GM23248 (cell line): ENCODE measurements around the gene AFAP1L1.

Source experiments
- EZH2 ChIP-seq: fragments of 200-600 bp; sonication (generic); IDR thresholded peaks from 2 replicates; pipeline ENCODE4 v1.6.1; 2018; ENCODE audit warnings: antibody characterized with exemption, mild to moderate bottlenecking; ENCODE audit not compliant: insufficient read depth, poor library complexity, severe bottlenecking
- EZH2phosphoT487 ChIP-seq: fragments of 200-600 bp; sonication (generic); IDR thresholded peaks from 2 replicates; pipeline ENCODE4 v1.6.1; 2018; ENCODE audit warnings: antibody characterized with exemption, moderate library complexity, mild to moderate bottlenecking, low read depth; ENCODE audit not compliant: insufficient read depth

- TF ChIP-seq EZH2, result no peak
- no peak for TF ChIP-seq EZH2phosphoT487
Measured at GRCh38 chr5:149267241-149267973, 4.3 kb upstream of the AFAP1L1 start.
